ENCODE results near the gene EI24. TPM values are rescaled to one million over a fixed set of nuclear protein-coding genes. Genes with fewer than 3 reads are reported as not detected.

EI24 gene
- total and polyA plus RNA-seq, 9 of the 15 experiments (the other 6 are each of a cell fraction or from before 2014, with no cell fraction given), result 50.4 to 260 (median 168) TPM

DNA sequence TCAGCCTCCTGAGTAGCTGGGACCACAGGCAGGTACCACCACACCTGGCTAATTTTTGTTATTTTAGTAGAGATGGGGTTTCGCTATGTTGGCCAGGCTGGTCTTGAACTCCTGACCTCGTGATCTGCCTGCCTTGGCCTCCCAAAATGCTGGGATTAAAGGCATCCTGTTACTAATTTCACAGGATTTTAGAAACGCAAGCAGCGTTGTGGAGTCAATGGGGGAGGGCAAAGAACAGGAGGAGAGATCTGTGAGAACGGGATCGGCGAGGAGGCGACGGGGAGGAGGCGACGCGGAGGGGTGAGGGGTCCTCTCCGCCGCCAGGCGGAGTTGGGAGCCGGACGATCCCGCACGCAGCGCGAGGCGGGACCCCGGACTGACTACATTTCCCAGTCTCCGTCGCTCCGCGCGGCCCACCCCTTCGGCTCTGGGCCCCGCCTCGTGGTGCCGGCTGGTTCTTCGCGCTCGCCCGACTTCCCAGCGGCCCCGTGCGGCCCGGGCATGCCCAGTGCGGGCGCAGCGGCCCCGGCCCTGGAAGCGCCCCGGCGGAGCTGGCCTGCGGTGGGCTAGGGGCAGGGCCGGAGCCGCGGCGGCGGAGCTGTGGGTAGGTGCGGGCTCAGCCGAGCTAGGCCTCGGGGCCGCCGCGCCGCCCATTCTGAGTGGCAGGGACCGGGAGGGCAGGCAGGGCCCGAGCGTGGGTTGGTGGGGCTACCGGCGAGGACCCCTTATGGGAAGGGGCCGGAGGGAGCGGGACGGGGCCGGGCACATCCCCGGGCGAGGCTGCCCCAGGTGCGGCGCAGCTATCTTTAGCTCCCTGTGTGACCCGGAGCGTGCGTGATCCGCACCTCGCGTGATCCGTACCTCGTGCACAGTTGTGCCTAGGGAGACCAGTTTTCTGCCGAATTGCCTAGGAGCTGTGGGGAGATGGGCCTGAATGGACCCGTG, at the start of gene EI24 (continued):
- peak; percentile 88 for TF ChIP-seq HMGN3 (IDR thresholded peaks at IDR 0.05; ENCODE audit: borderline replicate concordance, extremely low read depth, insufficient read length, low read depth, low read length)
- TF ChIP-seq POLR2AphosphoS2 (IDR thresholded peaks at IDR 0.05; ENCODE audit: low read length), result no peak
- no peak for TF ChIP-seq ZC3H11A (IDR thresholded peaks at IDR 0.05; ENCODE audit: low read depth, low read length)
- no peak for TF ChIP-seq SETDB1 (IDR thresholded peaks at IDR 0.05; ENCODE audit: low read length)
- no peak for TF ChIP-seq CHD1 (IDR thresholded peaks at IDR 0.05; ENCODE audit: low read length)
- TF ChIP-seq, protein P1, sequence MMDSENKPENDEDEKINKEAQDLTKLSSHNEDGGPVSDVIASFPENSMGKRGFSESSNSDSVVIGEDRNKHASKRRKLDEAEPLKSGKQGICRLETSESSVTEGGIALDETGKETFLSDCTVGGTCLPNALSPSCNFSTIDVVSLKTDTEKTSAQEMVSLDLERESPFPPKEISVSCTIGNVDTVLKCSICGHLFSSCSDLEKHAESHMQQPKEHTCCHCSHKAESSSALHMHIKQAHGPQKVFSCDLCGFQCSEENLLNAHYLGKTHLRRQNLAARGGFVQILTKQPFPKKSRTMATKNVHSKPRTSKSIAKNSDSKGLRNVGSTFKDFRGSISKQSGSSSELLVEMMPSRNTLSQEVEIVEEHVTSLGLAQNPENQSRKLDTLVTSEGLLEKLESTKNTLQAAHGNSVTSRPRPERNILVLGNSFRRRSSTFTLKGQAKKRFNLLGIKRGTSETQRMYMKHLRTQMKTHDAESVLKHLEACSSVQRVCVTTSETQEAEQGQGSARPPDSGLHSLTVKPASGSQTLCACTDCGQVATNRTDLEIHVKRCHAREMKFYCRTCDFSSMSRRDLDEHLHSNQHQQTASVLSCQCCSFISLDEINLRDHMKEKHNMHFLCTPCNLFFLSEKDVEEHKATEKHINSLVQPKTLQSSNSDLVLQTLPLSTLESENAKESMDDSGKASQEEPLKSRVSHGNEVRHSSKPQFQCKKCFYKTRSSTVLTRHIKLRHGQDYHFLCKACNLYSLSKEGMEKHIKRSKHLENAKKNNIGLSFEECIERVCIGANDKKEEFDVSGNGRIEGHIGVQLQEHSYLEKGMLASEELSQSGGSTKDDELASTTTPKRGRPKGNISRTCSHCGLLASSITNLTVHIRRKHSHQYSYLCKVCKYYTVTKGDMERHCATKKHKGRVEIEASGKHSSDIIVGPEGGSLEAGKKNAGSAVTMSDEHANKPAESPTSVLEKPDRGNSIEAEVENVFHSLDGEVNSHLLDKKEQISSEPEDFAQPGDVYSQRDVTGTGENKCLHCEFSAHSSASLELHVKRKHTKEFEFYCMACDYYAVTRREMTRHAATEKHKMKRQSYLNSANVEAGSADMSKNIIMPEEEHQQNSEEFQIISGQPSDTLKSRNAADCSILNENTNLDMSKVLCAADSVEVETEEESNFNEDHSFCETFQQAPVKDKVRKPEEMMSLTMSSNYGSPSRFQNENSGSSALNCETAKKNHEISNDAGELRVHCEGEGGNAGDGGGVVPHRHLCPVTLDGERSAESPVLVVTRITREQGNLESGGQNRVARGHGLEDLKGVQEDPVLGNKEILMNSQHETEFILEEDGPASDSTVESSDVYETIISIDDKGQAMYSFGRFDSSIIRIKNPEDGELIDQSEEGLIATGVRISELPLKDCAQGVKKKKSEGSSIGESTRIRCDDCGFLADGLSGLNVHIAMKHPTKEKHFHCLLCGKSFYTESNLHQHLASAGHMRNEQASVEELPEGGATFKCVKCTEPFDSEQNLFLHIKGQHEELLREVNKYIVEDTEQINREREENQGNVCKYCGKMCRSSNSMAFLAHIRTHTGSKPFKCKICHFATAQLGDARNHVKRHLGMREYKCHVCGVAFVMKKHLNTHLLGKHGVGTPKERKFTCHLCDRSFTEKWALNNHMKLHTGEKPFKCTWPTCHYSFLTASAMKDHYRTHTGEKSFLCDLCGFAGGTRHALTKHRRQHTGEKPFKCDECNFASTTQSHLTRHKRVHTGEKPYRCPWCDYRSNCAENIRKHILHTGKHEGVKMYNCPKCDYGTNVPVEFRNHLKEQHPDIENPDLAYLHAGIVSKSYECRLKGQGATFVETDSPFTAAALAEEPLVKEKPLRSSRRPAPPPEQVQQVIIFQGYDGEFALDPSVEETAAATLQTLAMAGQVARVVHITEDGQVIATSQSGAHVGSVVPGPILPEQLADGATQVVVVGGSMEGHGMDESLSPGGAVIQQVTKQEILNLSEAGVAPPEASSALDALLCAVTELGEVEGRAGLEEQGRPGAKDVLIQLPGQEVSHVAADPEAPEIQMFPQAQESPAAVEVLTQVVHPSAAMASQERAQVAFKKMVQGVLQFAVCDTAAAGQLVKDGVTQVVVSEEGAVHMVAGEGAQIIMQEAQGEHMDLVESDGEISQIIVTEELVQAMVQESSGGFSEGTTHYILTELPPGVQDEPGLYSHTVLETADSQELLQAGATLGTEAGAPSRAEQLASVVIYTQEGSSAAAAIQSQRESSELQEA (IDR thresholded peaks at IDR 0.05; ENCODE audit: low read depth), result peak; percentile 72
- TF ChIP-seq POLR2H (tag; IDR thresholded peaks at IDR 0.05; ENCODE audit: low read depth), result no peak; the same call in 1 of the 2 replicates
- no peak for TF ChIP-seq ZNF75A (CRISPR knock-in tag; IDR thresholded peaks at IDR 0.05)
- no peak for TF ChIP-seq NR2C1 (IDR thresholded peaks at IDR 0.05)
- TF ChIP-seq NR2C1 (tag; IDR thresholded peaks at IDR 0.05), result peak; percentile 37; the same call in 1 of the 2 replicates
- no peak for TF ChIP-seq ETS2 (tag; IDR thresholded peaks at IDR 0.05; ENCODE audit: borderline replicate concordance, poor library complexity, severe bottlenecking)
- no peak for TF ChIP-seq SPI1 (IDR thresholded peaks at IDR 0.05; ENCODE audit: borderline replicate concordance, low read depth, low read length)
- no peak for TF ChIP-seq YBX1 (IDR thresholded peaks at IDR 0.05)
- TF ChIP-seq MTA3 (IDR thresholded peaks at IDR 0.05; ENCODE audit: borderline replicate concordance), result peak; percentile 46; the same call in 1 of the 2 replicates
- TF ChIP-seq TCF7L2 (IDR thresholded peaks at IDR 0.05; ENCODE audit: low read depth, low read length), result no peak
- TF ChIP-seq ZFP30 (CRISPR knock-in tag; IDR thresholded peaks at IDR 0.05; ENCODE audit: borderline replicate concordance), result no peak
- TF ChIP-seq MYC (IDR thresholded peaks at IDR 0.05; ENCODE audit: low read depth, low read length), result peak; percentile 94
- TF ChIP-seq MYC (CRISPR knock-in tag; IDR thresholded peaks at IDR 0.05; ENCODE audit: borderline replicate concordance, low read depth), result no peak
